ENCODE data around the gene KAZN. TPM values are rescaled to one million over a fixed set of nuclear protein-coding genes. Genes with fewer than 3 reads are reported as not detected.

KAZN gene
- total RNA-seq, 1 experiment from 2014 or later, result 15.6 TPM

DNA sequence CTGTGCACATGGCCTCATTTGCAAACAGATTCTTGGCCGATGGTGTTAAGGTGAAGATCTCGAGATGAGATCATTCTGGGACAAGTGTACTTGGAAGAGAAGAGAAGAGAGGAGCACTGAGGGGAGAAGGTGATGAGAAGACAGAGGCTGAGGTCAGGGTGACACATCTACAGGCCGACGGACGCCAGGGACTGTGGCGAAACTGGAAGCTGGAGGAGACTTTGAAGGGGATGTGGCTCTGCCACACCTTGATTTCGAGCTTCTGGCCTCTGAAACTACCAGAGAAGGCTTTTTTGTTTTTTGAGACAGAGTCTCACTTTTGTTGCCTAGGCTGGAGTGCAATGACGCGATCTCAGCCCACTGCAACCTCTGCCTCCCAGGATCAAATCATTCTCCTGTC, 417.5 kb downstream of the KAZN start:
- ChIA-PET POLR2A (ENCODE audit: unreplicated experiment) (no interaction called here), CTCF (interaction anchor here (0.9 kb wide), 1 partner anchor 12 kb away, joined by 3 read pairs; no protein-coding TSS in a partner anchor)
- no TSS peak for BruUV-seq (replicated peaks)
- H3K79me2 ChIP-seq (ENCODE audit: low read depth), result no peaks in the 10 kb centered on the region
- no peaks in the 10 kb centered on the region for H4K20me1 ChIP-seq (ENCODE audit: insufficient read depth)
- no peaks in the 10 kb centered on the region for H3K9me2 ChIP-seq (ENCODE audit: insufficient read depth)
- no peaks in the 10 kb centered on the region for H3K9me3 ChIP-seq (ENCODE audit: insufficient read depth, low read depth)
- DNase-seq, result no peak
- no peaks in the 10 kb centered on the region for H3K27me3 ChIP-seq (ENCODE audit: insufficient read depth, low read depth)
- no peak overlapping the region for H3K27ac ChIP-seq
- no peaks in the 10 kb centered on the region for H3K4me1 ChIP-seq (replicated peaks; ENCODE audit: insufficient read depth)
- intact Hi-C loops (cut with micrococcal nuclease; ENCODE audit: unreplicated experiment), result no loop called here
- H3K4me3 ChIP-seq, result no peak overlapping the region
- no peaks in the 10 kb centered on the region for H3K36me3 ChIP-seq (ENCODE audit: low read depth)
- no peaks in the 10 kb centered on the region for H3F3A ChIP-seq (ENCODE audit: insufficient read depth, low read depth)
- no peak overlapping the region for H2AFZ ChIP-seq
- H3K4me2 ChIP-seq, result no peak overlapping the region
- TF ChIP-seq, protein P1, sequence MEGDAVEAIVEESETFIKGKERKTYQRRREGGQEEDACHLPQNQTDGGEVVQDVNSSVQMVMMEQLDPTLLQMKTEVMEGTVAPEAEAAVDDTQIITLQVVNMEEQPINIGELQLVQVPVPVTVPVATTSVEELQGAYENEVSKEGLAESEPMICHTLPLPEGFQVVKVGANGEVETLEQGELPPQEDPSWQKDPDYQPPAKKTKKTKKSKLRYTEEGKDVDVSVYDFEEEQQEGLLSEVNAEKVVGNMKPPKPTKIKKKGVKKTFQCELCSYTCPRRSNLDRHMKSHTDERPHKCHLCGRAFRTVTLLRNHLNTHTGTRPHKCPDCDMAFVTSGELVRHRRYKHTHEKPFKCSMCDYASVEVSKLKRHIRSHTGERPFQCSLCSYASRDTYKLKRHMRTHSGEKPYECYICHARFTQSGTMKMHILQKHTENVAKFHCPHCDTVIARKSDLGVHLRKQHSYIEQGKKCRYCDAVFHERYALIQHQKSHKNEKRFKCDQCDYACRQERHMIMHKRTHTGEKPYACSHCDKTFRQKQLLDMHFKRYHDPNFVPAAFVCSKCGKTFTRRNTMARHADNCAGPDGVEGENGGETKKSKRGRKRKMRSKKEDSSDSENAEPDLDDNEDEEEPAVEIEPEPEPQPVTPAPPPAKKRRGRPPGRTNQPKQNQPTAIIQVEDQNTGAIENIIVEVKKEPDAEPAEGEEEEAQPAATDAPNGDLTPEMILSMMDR (conservative IDR thresholded peaks at IDR 0.05), result no peak
- TF ChIP-seq EZH2 (IDR thresholded peaks at IDR 0.05; ENCODE audit: low read depth), result no peak

DNA sequence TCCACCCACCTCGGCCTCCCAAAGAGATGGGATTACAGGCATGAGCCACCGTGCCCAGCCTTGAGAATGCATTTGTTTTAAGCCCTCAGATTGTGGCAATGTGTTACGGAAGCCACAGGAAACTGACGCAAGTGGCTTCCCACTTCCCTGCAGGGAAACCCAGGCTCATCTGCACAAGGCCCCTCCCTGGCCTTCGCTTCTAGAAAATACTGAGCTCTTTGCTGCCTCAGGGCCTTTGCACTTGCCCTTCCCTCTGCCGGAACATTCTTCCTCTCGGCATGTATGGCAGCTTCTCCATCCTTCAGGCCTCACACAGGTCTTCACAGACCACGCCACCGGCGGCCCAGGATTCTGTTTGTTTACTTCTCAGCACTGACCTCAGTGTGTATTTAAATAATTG, 418.0 kb downstream of the KAZN start:
- H3K27me3 ChIP-seq (ENCODE audit: insufficient read depth, low read depth), result no peaks in the 10 kb centered on the region
- no TSS peak for BruUV-seq (replicated peaks)

DNA sequence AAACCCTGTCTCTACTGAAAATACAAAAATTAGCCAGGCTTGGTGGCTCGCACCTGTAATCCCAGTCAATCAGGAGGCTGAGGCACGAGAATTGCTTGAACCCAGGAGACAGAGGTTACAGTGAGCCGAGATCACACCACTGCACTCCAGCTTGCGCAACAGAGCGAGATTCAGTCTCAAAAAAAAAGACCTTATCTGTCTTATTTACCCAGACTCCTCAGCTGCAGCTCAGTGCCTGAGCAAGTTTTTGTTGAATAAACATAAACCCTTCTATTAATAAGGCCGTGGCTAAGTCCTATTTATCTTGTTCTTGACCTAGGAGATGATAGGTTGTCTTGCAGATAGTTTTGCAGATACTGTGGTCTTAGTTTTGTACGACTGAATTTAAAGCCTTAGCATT, 418.6 kb downstream of the KAZN start:
- no peaks in the 10 kb centered on the region for H3F3A ChIP-seq (ENCODE audit: insufficient read depth, low read depth)
- no peak overlapping the region for H2AFZ ChIP-seq
- no peaks in the 10 kb centered on the region for H3K4me1 ChIP-seq (replicated peaks; ENCODE audit: insufficient read depth)
- H3K27ac ChIP-seq, result no peak overlapping the region
- TF ChIP-seq, protein P1 (conservative IDR thresholded peaks at IDR 0.05), result no peak
- TF ChIP-seq EZH2 (IDR thresholded peaks at IDR 0.05; ENCODE audit: low read depth), result no peak
- CTCF ChIA-PET, result interaction anchor here (0.9 kb wide), 1 partner anchor 11 kb away, joined by 3 read pairs; no protein-coding TSS in a partner anchor
- H3K9me2 ChIP-seq (ENCODE audit: insufficient read depth), result no peaks in the 10 kb centered on the region
- H4K20me1 ChIP-seq (ENCODE audit: insufficient read depth), result no peaks in the 10 kb centered on the region
- H3K4me2 ChIP-seq, result no peak overlapping the region
- no peaks in the 10 kb centered on the region for H3K36me3 ChIP-seq (ENCODE audit: low read depth)
- H3K4me3 ChIP-seq, result no peak overlapping the region
- no peak for DNase-seq
- POLR2A ChIA-PET (ENCODE audit: unreplicated experiment), result no interaction called here
- no peaks in the 10 kb centered on the region for H3K79me2 ChIP-seq (ENCODE audit: low read depth)
- H3K9me3 ChIP-seq (ENCODE audit: insufficient read depth, low read depth), result no peaks in the 10 kb centered on the region
- no TSS peak for BruUV-seq (replicated peaks)
- intact Hi-C loops (cut with micrococcal nuclease; ENCODE audit: unreplicated experiment), result no loop called here
- no peaks in the 10 kb centered on the region for H3K27me3 ChIP-seq (ENCODE audit: insufficient read depth, low read depth)

More for the DNA sequence above, 418.0 kb downstream of the KAZN start:
- CTCF ChIA-PET, result interaction anchor here (0.9 kb wide), 1 partner anchor 12 kb away, joined by 3 read pairs; no protein-coding TSS in a partner anchor
- no peaks in the 10 kb centered on the region for H3K9me3 ChIP-seq (ENCODE audit: insufficient read depth, low read depth)
- no peak overlapping the region for H3K4me2 ChIP-seq
- POLR2A ChIA-PET (ENCODE audit: unreplicated experiment), result no interaction called here
- H3K79me2 ChIP-seq (ENCODE audit: low read depth), result no peaks in the 10 kb centered on the region
- no peak overlapping the region for H3K4me3 ChIP-seq
- H3K9me2 ChIP-seq (ENCODE audit: insufficient read depth), result no peaks in the 10 kb centered on the region
- no peaks in the 10 kb centered on the region for H4K20me1 ChIP-seq (ENCODE audit: insufficient read depth)
- H3F3A ChIP-seq (ENCODE audit: insufficient read depth, low read depth), result no peaks in the 10 kb centered on the region
- no peak overlapping the region for H2AFZ ChIP-seq
- no peak for DNase-seq
- H3K4me1 ChIP-seq (replicated peaks; ENCODE audit: insufficient read depth), result no peaks in the 10 kb centered on the region
- intact Hi-C loops (cut with micrococcal nuclease; ENCODE audit: unreplicated experiment), result no loop called here
- TF ChIP-seq EZH2 (IDR thresholded peaks at IDR 0.05; ENCODE audit: low read depth), result no peak
- no peaks in the 10 kb centered on the region for H3K36me3 ChIP-seq (ENCODE audit: low read depth)
- H3K27ac ChIP-seq, result no peak overlapping the region

DNA sequence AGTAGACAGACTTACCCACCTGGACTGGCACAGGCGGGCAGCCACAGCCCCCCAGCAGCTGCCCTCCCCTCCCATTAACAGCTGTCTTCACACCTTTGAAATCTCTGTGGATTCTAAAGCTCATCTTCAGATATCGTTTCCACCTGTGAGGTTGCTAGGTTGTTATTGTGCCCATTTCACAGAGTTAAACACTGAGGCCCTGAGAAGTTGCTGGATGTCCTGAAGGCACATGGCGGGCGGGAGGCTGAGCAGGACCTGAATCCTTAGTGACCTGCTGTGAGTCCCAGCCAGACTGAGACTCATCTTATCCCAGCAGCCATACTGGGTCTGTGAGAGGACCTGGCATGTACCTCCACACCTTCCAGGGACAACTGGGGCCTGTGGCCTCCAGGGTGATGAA, 420.3 kb downstream of the KAZN start:
- ChIA-PET CTCF (no interaction called here), POLR2A (ENCODE audit: unreplicated experiment) (no interaction called here)
- no peaks in the 10 kb centered on the region for H3K79me2 ChIP-seq (ENCODE audit: low read depth)
- no peaks in the 10 kb centered on the region for H4K20me1 ChIP-seq (ENCODE audit: insufficient read depth)
- TF ChIP-seq, protein P1 (conservative IDR thresholded peaks at IDR 0.05), result no peak
- no peak for TF ChIP-seq EZH2 (IDR thresholded peaks at IDR 0.05; ENCODE audit: low read depth)
- intact Hi-C loops (cut with micrococcal nuclease; ENCODE audit: unreplicated experiment), result no loop called here
- H3K9me2 ChIP-seq (ENCODE audit: insufficient read depth), result no peaks in the 10 kb centered on the region
- H3F3A ChIP-seq (ENCODE audit: insufficient read depth, low read depth), result no peaks in the 10 kb centered on the region
- H3K4me2 ChIP-seq, result no peak overlapping the region
- DNase-seq, result no peak
- BruUV-seq (replicated peaks), result no TSS peak
- no peaks in the 10 kb centered on the region for H3K4me1 ChIP-seq (replicated peaks; ENCODE audit: insufficient read depth)
- no peak overlapping the region for H3K27ac ChIP-seq
- no peak overlapping the region for H2AFZ ChIP-seq
- H3K9me3 ChIP-seq (ENCODE audit: insufficient read depth, low read depth), result no peaks in the 10 kb centered on the region
- H3K4me3 ChIP-seq, result no peak overlapping the region
- no peaks in the 10 kb centered on the region for H3K27me3 ChIP-seq (ENCODE audit: insufficient read depth, low read depth)
- no peaks in the 10 kb centered on the region for H3K36me3 ChIP-seq (ENCODE audit: low read depth)
